ENCODE data around the gene COL8A1.

DNA sequence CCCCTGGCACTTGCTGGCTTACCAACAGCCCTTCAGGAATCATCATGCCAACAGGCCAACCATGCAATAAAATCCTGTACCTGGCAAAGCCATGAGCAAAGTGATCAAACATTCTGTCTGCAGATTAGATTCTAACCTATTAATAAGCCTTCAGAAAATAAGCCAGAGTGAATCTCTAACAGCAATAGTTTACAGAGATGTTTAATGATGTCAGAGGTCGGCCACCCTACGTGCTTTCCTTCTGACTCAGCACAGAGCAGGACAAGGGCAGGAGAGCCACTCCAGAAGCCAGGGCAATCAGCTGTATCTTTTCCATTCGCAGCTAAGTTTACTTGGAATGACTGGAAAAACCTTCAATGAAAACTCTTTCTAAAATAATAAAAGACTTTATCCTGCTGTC, 13.1 kb downstream of the COL8A1 start:
- TF ChIP-seq POLR2AphosphoS5 (IDR thresholded peaks at IDR 0.05; ENCODE audit: low read depth), result no peak
- TF ChIP-seq, protein P1, sequence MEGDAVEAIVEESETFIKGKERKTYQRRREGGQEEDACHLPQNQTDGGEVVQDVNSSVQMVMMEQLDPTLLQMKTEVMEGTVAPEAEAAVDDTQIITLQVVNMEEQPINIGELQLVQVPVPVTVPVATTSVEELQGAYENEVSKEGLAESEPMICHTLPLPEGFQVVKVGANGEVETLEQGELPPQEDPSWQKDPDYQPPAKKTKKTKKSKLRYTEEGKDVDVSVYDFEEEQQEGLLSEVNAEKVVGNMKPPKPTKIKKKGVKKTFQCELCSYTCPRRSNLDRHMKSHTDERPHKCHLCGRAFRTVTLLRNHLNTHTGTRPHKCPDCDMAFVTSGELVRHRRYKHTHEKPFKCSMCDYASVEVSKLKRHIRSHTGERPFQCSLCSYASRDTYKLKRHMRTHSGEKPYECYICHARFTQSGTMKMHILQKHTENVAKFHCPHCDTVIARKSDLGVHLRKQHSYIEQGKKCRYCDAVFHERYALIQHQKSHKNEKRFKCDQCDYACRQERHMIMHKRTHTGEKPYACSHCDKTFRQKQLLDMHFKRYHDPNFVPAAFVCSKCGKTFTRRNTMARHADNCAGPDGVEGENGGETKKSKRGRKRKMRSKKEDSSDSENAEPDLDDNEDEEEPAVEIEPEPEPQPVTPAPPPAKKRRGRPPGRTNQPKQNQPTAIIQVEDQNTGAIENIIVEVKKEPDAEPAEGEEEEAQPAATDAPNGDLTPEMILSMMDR (IDR thresholded peaks at IDR 0.05; ENCODE audit: insufficient read depth, low read length), result no peak
